Measurements from ENCODE around the gene PYGB.

DNA sequence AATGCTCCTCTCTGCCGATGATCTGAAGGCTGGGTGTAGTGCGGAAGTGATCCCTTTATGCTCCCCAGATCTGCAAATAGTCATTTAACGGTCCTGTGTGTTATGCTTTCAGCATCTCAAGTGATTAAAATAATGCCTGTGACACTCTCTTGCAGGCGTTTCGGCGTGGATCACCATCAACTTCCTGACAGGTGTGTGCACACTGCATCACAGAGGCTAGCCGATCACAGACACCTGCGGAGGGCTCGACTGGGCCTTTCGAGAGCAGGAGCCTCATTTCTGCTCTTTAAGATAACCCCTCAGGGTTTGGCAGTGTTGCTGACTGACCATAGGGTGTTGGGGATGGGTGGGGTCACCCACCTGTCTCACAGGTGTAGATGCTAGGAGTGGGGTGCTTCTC lies 32.4 kb upstream of the PYGB start:
- TF ChIP-seq, protein P1, sequence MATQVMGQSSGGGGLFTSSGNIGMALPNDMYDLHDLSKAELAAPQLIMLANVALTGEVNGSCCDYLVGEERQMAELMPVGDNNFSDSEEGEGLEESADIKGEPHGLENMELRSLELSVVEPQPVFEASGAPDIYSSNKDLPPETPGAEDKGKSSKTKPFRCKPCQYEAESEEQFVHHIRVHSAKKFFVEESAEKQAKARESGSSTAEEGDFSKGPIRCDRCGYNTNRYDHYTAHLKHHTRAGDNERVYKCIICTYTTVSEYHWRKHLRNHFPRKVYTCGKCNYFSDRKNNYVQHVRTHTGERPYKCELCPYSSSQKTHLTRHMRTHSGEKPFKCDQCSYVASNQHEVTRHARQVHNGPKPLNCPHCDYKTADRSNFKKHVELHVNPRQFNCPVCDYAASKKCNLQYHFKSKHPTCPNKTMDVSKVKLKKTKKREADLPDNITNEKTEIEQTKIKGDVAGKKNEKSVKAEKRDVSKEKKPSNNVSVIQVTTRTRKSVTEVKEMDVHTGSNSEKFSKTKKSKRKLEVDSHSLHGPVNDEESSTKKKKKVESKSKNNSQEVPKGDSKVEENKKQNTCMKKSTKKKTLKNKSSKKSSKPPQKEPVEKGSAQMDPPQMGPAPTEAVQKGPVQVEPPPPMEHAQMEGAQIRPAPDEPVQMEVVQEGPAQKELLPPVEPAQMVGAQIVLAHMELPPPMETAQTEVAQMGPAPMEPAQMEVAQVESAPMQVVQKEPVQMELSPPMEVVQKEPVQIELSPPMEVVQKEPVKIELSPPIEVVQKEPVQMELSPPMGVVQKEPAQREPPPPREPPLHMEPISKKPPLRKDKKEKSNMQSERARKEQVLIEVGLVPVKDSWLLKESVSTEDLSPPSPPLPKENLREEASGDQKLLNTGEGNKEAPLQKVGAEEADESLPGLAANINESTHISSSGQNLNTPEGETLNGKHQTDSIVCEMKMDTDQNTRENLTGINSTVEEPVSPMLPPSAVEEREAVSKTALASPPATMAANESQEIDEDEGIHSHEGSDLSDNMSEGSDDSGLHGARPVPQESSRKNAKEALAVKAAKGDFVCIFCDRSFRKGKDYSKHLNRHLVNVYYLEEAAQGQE (IDR thresholded peaks at IDR 0.05; ENCODE audit: low read depth) = no peak
- TF ChIP-seq TAF1 (IDR thresholded peaks at IDR 0.05; ENCODE audit: low read depth) (no peak), TEAD4 (IDR thresholded peaks at IDR 0.05) (no peak), CEBPB (IDR thresholded peaks at IDR 0.05) (no peak), RAD21 (IDR thresholded peaks at IDR 0.05; ENCODE audit: low read depth) (no peak), TCF12 (IDR thresholded peaks at IDR 0.05; ENCODE audit: low read depth) (no peak), EP300 (IDR thresholded peaks at IDR 0.05; ENCODE audit: borderline replicate concordance) (no peak), YY1 (IDR thresholded peaks at IDR 0.05; ENCODE audit: low read depth) (no peak), CREB1 (IDR thresholded peaks at IDR 0.05; ENCODE audit: low read depth) (no peak), NFIC (IDR thresholded peaks at IDR 0.05) (no peak), FOXM1 (IDR thresholded peaks at IDR 0.05; ENCODE audit: borderline replicate concordance, low read depth) (no peak)
- TF ChIP-seq, protein P2, sequence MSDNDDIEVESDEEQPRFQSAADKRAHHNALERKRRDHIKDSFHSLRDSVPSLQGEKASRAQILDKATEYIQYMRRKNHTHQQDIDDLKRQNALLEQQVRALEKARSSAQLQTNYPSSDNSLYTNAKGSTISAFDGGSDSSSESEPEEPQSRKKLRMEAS (IDR thresholded peaks at IDR 0.05) = no peak
- TF ChIP-seq, protein P3, sequence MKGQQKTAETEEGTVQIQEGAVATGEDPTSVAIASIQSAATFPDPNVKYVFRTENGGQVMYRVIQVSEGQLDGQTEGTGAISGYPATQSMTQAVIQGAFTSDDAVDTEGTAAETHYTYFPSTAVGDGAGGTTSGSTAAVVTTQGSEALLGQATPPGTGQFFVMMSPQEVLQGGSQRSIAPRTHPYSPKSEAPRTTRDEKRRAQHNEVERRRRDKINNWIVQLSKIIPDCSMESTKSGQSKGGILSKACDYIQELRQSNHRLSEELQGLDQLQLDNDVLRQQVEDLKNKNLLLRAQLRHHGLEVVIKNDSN (IDR thresholded peaks at IDR 0.05) = no peak

Data from Ishikawa (cell line).